ENCODE measurements around the gene VCL.
A peak's percentile ranks its signal among the peaks of the same experiment; 100 is the strongest.
"Not testable (repeated sequence)": the region's sequence is repeated elsewhere in the genome, so short reads cannot be mapped to it uniquely, and the experiment has no call there.

The VCL gene

DNA sequence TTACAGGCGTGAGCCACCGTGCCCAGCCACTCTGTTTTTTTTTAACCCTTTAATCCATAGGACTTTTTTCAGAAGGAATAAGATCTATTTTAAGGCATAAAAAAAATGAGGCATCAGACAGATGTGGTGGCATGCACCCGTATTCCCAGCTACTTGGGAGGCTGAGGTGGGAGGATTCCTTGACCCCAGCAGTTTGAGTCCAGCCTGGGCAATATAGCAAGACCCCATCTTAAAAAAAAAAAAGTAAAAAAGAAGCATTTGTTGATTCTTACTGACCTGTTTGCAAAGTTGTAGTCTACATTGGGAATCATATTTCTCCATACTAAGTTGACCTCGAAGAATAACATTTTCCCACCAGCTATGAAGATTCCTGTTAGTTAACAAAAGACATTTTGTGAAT lies 38.6 kb downstream of the VCL start:
- DNase-seq (ENCODE audit: low read depth in 2 of 2), result no peak

GRCh38 chr10:74039561-74040145 lies 41.7 kb downstream of the VCL start:
- DNase-seq (ENCODE audit: low read depth in 2 of 2), result no peak

GRCh38 chr10:74040200-74041126 lies 42.5 kb downstream of the VCL start:
- no peak for DNase-seq (ENCODE audit: low read depth in 2 of 2)

GRCh38 chr10:74044419-74044818 lies 46.5 kb downstream of the VCL start:
- no peak for DNase-seq (ENCODE audit: low read depth in 2 of 2)

DNA sequence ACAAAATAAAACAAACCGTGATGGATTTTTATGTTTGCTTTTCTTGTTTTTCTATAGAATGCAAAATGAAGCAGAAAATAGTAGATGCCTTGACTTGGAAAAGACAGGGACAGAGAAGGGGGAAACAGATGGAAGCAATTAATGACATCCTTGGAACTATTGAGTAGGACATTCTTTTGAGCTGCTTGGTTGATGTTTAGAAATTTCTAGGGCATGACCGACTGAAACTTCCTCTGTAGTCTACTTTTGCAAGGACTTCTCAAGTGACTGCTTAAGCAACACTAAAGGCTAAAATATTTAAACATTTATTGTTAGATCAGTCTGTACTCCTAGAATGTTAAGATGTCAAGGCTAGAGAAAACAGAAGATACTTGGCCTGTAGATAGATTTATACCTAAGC lies 49.4 kb downstream of the VCL start:
- DNase-seq (ENCODE audit: low read depth in 2 of 2), result peak; percentile 80 to 86

GRCh38 chr10:74047871-74048270 lies 50.0 kb downstream of the VCL start:
- DNase-seq (ENCODE audit: low read depth in 2 of 2), result no peak

DNA sequence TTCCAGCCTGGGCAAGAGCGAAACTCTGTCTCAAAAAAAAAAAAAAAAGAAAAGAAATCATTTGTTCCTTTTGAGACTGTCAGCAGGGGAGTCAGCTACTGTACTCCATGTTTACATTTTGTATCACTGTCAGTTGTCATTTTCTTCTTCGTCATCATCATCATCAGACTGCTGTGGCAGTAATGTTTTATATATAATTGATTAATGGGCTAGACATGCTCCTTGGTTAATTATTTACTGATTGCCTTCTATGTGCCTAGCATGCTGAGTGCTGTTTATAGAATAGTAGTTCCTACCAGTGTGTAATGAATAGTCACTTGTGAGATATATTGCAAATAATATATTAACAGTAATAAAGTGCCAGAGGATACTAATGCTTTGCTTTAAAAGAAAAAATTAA lies 50.5 kb downstream of the VCL start:
- no peak for DNase-seq (ENCODE audit: low read depth in 2 of 2)

DNA sequence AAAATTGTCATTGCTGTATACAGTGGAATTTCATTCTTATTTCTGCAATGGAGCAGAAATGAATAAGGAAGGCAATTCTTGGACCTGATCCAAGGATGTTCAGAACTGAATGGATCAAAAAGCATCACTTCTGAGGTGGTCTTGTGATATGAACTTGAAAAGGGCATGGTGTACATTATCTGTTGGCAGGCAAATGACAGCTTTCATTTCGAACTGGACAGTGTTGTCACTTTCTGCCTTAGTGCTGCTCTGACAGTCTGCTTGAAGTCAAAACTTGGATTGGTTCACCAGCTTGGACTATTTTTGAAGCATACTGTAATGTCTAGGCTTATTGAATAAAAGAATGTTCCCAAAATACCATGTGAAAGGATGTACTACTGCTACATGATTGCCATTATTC lies 52.0 kb downstream of the VCL start:
- DNase-seq (ENCODE audit: low read depth in 2 of 2), result no peak

- no peak for DNase-seq (ENCODE audit: low read depth in 2 of 2)
Measured at GRCh38 chr10:74050653-74051052, 52.7 kb downstream of the VCL start.

- DNase-seq (ENCODE audit: low read depth in 2 of 2), result no peak
Measured at GRCh38 chr10:74051736-74052342, 53.9 kb downstream of the VCL start.

- no peak for DNase-seq (ENCODE audit: low read depth in 2 of 2)
Measured at GRCh38 chr10:74052994-74053393, 55.1 kb downstream of the VCL start.

GRCh38 chr10:74055383-74056049 lies 57.6 kb downstream of the VCL start:
- no peak for DNase-seq (ENCODE audit: low read depth in 2 of 2)

DNA sequence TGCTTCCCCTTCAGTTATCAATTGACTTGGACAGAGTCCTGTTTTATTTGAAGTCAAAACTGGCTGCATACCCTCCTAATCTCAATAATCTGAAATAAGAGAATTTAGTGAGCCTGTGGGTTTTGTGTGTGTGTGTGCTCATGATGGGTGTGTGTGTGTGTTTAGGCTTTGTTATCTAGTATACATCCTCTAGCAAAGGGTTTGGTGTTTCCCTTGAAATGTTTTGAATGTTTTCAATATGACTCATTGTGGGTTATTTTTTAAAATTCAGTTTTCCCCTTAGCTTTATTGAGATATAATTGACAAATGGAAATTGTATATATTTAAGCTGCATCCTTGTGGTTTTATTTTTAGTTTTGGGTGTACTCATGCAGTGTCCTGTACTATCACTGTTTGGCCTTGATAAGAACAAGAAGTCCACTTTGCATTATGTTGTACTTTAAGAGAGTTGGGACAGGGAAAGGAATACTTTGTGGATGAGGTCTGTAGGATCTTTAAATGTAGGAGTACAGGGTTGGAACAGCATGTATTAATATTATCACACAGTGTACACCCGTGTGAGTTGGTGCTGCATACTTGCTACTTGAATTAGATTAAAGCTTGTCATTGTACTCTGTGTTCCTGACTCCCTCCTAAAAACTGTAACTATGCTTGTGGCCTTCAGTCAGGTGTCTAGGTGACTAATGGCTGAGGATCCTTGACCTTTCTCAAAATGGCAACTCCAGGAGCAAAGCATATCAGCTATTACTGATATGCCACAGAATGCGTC lies 58.3 kb downstream of the VCL start:
- peak in 1 of 2 experiments; percentile 58 for DNase-seq (ENCODE audit: low read depth in 2 of 2)

DNA sequence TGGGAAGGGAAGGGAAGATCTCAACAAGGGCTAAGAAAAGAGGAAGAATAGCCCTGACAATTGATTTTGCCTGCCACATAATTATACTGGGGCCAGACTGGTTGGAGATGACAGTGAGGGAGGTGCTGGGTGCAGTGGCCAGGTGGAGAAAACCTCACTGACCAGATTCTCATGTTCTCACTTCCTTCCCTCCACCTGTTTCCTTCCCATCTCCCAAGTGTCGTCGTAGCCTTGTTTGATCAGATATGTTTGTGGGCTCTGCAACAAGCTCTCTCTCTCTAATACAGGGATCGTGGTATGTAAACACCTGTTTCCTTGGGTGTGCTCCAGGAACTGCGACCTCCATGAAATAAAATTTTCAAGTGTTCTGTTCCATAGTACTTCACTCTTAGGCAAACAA lies 60.2 kb downstream of the VCL start:
- DNase-seq (ENCODE audit: low read depth in 2 of 2), result no peak

DNA sequence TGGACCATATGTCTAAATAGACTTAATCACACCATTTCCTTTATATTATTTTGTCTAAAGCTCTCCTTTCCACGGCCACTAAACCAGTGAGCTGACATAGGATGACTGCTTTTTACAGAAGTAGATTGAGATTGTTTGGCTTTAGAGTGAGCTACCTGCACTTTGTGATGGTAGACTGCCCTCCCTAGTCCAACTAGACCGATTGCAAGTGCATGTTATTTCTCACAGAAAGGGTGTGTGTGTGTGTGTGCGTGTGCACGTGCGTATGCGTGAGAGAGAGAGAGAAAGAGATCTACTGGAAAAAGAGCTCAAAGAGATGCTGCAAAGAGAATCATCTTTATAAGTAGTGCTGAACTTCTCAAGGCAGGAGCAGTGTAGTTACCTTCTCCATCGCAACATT lies 60.7 kb downstream of the VCL start:
- no peak for DNase-seq (ENCODE audit: low read depth in 2 of 2)

DNA sequence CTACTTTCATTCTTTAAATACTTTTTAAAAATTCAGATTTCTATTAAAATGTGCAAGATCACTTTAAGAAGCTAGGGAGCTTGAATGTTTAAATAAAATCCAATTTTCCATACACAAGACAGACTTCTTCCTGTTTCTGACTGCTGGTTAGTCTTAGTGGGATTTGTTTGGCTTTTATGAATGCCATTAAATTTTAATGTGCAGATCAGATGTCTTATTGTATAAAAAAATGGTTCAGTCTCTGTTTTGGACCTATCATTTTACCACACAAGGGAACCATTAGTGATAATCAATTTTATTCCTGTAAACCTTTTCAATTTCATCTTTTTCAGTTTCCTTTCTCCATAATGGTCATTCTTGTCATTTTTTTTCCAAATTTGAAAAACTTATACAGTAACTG lies 63.2 kb downstream of the VCL start:
- no peak for DNase-seq (ENCODE audit: low read depth in 2 of 2)

GRCh38 chr10:74061978-74062377 lies 64.1 kb downstream of the VCL start:
- DNase-seq (ENCODE audit: low read depth in 2 of 2), result not testable (repeated sequence)

- DNase-seq (ENCODE audit: low read depth in 2 of 2), result no peak
Measured at GRCh38 chr10:74063256-74063655, 65.3 kb downstream of the VCL start.

- DNase-seq (ENCODE audit: low read depth in 2 of 2), result peak; percentile 56 to 58
Measured at GRCh38 chr10:74067373-74068352, 69.7 kb downstream of the VCL start.

DNA sequence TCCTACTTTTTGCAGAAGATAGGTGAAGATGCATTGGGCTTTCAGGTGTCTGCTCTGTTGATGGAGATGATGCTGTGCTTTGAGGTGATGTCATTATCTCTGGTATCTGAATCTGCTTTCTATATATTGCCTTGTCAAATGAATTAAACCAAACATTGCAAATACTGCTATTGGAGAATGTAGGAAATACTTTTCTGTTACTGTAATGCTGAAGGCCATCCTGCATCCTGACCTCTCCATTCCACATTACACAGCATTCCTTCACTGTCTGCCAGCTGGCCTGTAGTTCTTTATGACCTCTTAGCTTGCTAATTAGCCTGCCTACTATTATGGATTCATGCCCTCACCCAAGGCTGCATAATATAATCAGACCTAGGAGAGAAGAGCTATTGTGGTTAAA lies 73.2 kb downstream of the VCL start:
- DNase-seq (ENCODE audit: low read depth in 2 of 2), result peak in 1 of 2 experiments; percentile 42

Data from fibroblast of skin of left biceps (primary cell).